GM23248 (cell line): ENCODE data around the gene BRCA1. TPM values are rescaled to one million over a fixed set of nuclear protein-coding genes. Genes with fewer than 3 reads are reported as not detected.
"Not testable (repeated sequence)": the region's sequence is repeated elsewhere in the genome, so short reads cannot be mapped to it uniquely, and the experiment has no call there.

Source experiments
- DNase-seq: peaks from one replicate; pipeline ENCODE4 v3.0.0-alpha.2; 2015
- H2AFZ ChIP-seq: fragments of 200-600 bp; sonication (generic); 2 replicates; pipeline ENCODE4 v1.6.1; 2016; ENCODE audit warnings: antibody characterized with exemption
- H3F3A ChIP-seq: fragments of 200-600 bp; sonication (generic); 2 replicates; pipeline ENCODE4 v1.6.1; 2016; ENCODE audit warnings: mild to moderate bottlenecking, antibody characterized with exemption, mixed run types; ENCODE audit not compliant: insufficient read depth
- H3K27ac ChIP-seq: fragments of 200-600 bp; sonication (generic); 2 replicates; pipeline ENCODE4 v1.5.1; 2016; ENCODE audit warnings: mild to moderate bottlenecking
- H3K27me3 ChIP-seq: fragments of 200-600 bp; sonication (generic); replicated peaks from 2 replicates; pipeline ENCODE4 v1.6.1; 2016; ENCODE audit warnings: mild to moderate bottlenecking; ENCODE audit not compliant: insufficient read depth
- H3K36me3 ChIP-seq: fragments of 200-600 bp; sonication (generic); 2 replicates; pipeline ENCODE4 v1.6.1; 2016; ENCODE audit warnings: low read depth, mild to moderate bottlenecking
- H3K4me1 ChIP-seq: fragments of 200-600 bp; sonication (generic); 2 replicates; pipeline ENCODE4 v1.6.1; 2016; ENCODE audit warnings: mild to moderate bottlenecking; ENCODE audit not compliant: insufficient read depth
- H3K4me2 ChIP-seq: fragments of 200-600 bp; sonication (generic); one replicate; pipeline ENCODE4 v1.6.1; 2016; ENCODE audit warnings: mild to moderate bottlenecking; ENCODE audit not compliant: unreplicated experiment
- H3K4me3 ChIP-seq: fragments of 200-600 bp; sonication (generic); 2 replicates; pipeline ENCODE4 v1.5.1; 2016; ENCODE audit warnings: mild to moderate bottlenecking
- H3K79me2 ChIP-seq: fragments of 200-600 bp; sonication (generic); 2 replicates; pipeline ENCODE4 v1.6.1; 2016; ENCODE audit warnings: mild to moderate bottlenecking; ENCODE audit not compliant: insufficient read depth
- H3K9ac ChIP-seq: fragments of 200-600 bp; sonication (generic); 2 replicates; pipeline ENCODE4 v1.6.1; 2016; ENCODE audit warnings: mild to moderate bottlenecking
- H3K9me2 ChIP-seq: fragments of 200-600 bp; sonication (generic); 2 replicates; pipeline ENCODE4 v1.6.1; 2016; ENCODE audit warnings: mixed run types, mild to moderate bottlenecking, moderate library complexity; ENCODE audit not compliant: insufficient read depth
- H3K9me3 ChIP-seq: fragments of 200-600 bp; sonication (generic); one replicate; pipeline ENCODE4 v1.6.1; 2017; ENCODE audit warnings: low read depth
- H4K20me1 ChIP-seq: fragments of 200-600 bp; sonication (generic); 2 replicates; pipeline ENCODE4 v1.6.0; 2016; ENCODE audit not compliant: insufficient read depth
- EZH2 ChIP-seq: fragments of 200-600 bp; sonication (generic); IDR thresholded peaks from 2 replicates; pipeline ENCODE4 v1.6.1; 2018; ENCODE audit warnings: antibody characterized with exemption, mild to moderate bottlenecking; ENCODE audit not compliant: insufficient read depth, poor library complexity, severe bottlenecking
- EZH2phosphoT487 ChIP-seq: fragments of 200-600 bp; sonication (generic); IDR thresholded peaks from 2 replicates; pipeline ENCODE4 v1.6.1; 2018; ENCODE audit warnings: antibody characterized with exemption, moderate library complexity, mild to moderate bottlenecking, low read depth; ENCODE audit not compliant: insufficient read depth
- WGBS, 2 experiments: methylation state at CpG; one replicate each; pipeline ENCODE4 v1.1.6; 2015 to 2017; ENCODE audit warnings: low lambda C conversion rate in 2 of 2, low coverage in 1 of 2; ENCODE audit errors: missing lambda C conversion rate in 2 of 2; 5-methylcytosine and 5-hydroxymethylcytosine counted together
- in situ Hi-C: fragments of 300-500 bp; cut with MboI; formaldehyde crosslinking; loops from 2 replicates; pipeline ENCODE4 v1.15.0; 2020
- polyA plus RNA-seq: library from polyadenylated mRNA; unstranded; fragments of >200 nt; fragmentation: Nextera tagmentation; extraction: Ambion mirVana; gene quantifications from 2 replicates; pipeline ENCODE4 v1.2.1, GENCODE V29; 2016
- total RNA-seq: library from RNA; depleted of rRNA; stranded (reverse); fragments of >200 nt; shearing (Covaris generic); gene quantifications from 2 replicates; pipeline ENCODE4 v1.2.3, GENCODE V29; 2014

Gene BRCA1
- total and polyA plus RNA-seq, 2 experiments from 2014 or later = 12.7 to 13.6 TPM

DNA sequence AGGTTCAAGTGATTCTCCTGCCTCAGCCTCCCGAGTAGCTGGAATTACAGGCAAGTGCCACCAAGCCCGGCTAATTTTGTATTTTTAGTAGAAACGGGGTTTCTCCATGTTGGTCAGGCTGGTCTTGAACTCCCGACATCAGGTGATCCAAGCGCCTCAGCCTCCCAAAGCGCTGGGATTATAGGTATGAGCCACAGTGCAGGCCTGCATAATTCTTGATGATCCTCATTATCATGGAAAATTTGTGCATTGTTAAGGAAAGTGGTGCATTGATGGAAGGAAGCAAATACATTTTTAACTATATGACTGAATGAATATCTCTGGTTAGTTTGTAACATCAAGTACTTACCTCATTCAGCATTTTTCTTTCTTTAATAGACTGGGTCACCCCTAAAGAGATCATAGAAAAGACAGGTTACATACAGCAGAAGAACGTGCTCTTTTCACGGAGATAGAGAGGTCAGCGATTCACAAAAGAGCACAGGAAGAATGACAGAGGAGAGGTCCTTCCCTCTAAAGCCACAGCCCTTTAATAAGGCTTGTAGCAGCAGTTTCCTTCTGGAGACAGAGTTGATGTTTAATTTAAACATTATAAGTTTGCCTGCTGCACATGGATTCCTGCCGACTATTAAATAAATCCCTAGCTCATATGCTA is 62.1 kb downstream of the BRCA1 start:
- no peaks in the 10 kb centered on the region for H4K20me1 ChIP-seq
- no peaks in the 10 kb centered on the region for H3K9me3 ChIP-seq
- H3K9ac ChIP-seq = no peak overlapping the region
- TF ChIP-seq EZH2 (no peak), EZH2phosphoT487 (no peak)
- no peaks in the 10 kb centered on the region for H3K27me3 ChIP-seq
- H3K27ac ChIP-seq = no peak overlapping the region
- H3F3A ChIP-seq = no peaks in the 10 kb centered on the region
- no peaks in the 10 kb centered on the region for H3K36me3 ChIP-seq
- no peaks in the 10 kb centered on the region for H3K79me2 ChIP-seq
- DNase-seq = no peak
- 90 to 95% methylated on average over 10 of the region's 10 CpGs for WGBS, 2 experiments
- no peaks in the 10 kb centered on the region for H3K9me2 ChIP-seq
- in situ Hi-C loops = no loop called here
- H3K4me1 ChIP-seq = no peaks in the 10 kb centered on the region
- no peak overlapping the region for H3K4me2 ChIP-seq
- no peak overlapping the region for H3K4me3 ChIP-seq
- H2AFZ ChIP-seq = no peak overlapping the region

DNA sequence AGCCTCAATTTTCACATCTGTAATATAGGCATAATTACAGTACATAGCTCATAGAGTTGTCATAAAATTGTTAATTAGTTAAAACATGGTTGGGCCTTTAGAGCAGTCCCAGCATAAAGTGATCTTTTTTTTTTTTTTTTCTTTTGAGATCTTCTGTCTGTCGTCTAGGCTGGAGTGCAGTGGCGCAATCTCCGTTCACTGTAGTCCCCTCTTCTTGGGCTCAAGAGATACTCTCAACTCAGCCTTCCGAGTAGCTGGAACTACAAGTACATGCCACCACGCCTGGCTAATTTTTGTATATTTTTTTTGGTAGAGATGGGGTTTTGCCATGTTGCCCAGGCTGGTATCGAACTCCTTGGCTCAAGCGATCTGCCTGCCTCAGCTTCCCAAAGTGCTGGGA is 69.1 kb downstream of the BRCA1 start:
- H3K4me3 ChIP-seq = no peak overlapping the region
- in situ Hi-C loops = no loop called here
- no peak overlapping the region for H3K27ac ChIP-seq
- DNase-seq = no peak
- peaks cover 3% of the 10 kb centered on the region; the same call in 1 of the 2 replicates for H3K36me3 ChIP-seq
- no peak overlapping the region for H2AFZ ChIP-seq
- H3K27me3 ChIP-seq = no peaks in the 10 kb centered on the region
- no peaks in the 10 kb centered on the region for H3F3A ChIP-seq
- no peak overlapping the region for H3K9ac ChIP-seq
- no peak overlapping the region for H3K4me2 ChIP-seq
- WGBS, 2 experiments = 97 to 98% methylated on average over 7 of the region's 7 CpGs
- no peaks in the 10 kb centered on the region for H3K9me2 ChIP-seq
- H3K79me2 ChIP-seq = no peaks in the 10 kb centered on the region
- H4K20me1 ChIP-seq = no peaks in the 10 kb centered on the region
- no peaks in the 10 kb centered on the region for H3K4me1 ChIP-seq
- H3K9me3 ChIP-seq = no peaks in the 10 kb centered on the region
- TF ChIP-seq EZH2phosphoT487 (no peak), EZH2 (no peak)

DNA sequence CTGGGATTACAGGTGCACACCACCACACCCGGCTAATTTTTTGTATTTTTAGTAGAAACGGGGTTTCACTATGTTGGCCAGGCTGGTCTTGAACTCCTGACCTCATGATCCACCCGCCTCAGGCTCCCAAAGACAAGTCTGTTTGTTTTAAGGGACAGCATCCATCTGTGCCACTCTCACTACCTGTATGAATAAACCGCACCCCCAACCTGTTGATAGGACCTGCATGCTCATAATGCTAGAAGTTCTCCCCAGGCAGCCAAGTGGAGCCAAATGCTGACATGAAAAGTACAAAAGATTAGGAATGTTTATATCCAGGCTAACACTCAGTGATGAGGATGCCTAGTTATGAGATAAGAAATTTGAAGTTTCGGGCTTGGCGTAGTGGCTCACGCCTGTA is 72.2 kb downstream of the BRCA1 start:
- H3K4me1 ChIP-seq, DNase-seq, H2AFZ ChIP-seq, H3K4me2 ChIP-seq, H3K9me3 ChIP-seq, H3K4me3 ChIP-seq, H3K9me2 ChIP-seq, H3K36me3 ChIP-seq, H3K27me3 ChIP-seq, H3K27ac ChIP-seq, H3F3A ChIP-seq, H4K20me1 ChIP-seq, H3K9ac ChIP-seq, in situ Hi-C loops, H3K79me2 ChIP-seq: not testable (repeated sequence)
- 85 to 89% methylated on average over 7 of the region's 7 CpGs for WGBS, 2 experiments

DNA sequence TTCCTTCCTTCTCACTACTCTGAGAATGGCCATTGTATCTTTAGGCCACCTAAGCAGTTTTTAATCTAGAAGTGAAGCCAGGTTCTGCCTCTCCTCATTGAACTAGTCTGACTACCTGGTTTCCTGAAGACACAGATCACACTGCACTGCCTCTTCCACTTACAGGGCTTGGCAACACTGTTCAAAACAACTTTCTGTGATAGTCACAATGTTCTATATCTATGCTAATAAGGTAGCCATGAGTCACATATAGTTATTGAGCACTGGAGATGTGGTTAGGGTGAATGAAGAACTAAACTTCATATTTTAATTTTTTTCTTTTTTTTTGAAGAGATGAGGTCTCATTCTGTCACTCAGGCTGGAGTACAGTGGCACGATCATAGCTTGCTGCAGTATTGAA is 73.2 kb downstream of the BRCA1 start:
- no peak overlapping the region for H3K4me3 ChIP-seq
- H3K27ac ChIP-seq = no peak overlapping the region
- DNase-seq = no peak
- H3F3A ChIP-seq = no peaks in the 10 kb centered on the region
- TF ChIP-seq EZH2phosphoT487 (no peak), EZH2 (no peak)
- 89 to 100% methylated on average over 1 of the region's 1 CpG for WGBS, 2 experiments
- H4K20me1 ChIP-seq = no peaks in the 10 kb centered on the region
- H3K9me3 ChIP-seq = no peaks in the 10 kb centered on the region
- no peak overlapping the region for H3K9ac ChIP-seq
- H3K4me2 ChIP-seq = no peak overlapping the region
- H3K36me3 ChIP-seq = peaks cover 3% of the 10 kb centered on the region; the same call in 1 of the 2 replicates
- no peaks in the 10 kb centered on the region for H3K27me3 ChIP-seq
- no peaks in the 10 kb centered on the region for H3K79me2 ChIP-seq
- no peaks in the 10 kb centered on the region for H3K4me1 ChIP-seq
- in situ Hi-C loops = no loop called here
- no peak overlapping the region for H2AFZ ChIP-seq
- no peaks in the 10 kb centered on the region for H3K9me2 ChIP-seq

DNA sequence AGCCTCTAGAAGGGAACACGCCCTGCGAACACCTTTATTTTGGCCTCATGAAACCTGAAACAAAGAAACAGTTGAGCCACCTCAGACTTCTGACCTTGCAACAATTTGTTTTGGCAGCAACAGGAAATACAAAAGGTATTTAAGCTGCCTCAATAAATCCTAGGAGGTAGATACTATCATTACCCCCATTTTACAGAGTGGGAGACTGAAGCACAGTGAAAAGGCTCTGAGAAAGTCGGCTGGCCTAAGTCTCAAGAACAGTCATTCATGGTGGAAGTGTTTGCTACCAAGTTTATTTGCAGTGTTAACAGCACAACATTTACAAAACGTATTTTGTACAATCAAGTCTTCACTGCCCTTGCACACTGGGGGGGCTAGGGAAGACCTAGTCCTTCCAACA is 81.1 kb downstream of the BRCA1 start:
- in situ Hi-C loops = loop anchor here (25.0 kb wide), 1 partner anchor 268 kb away; no protein-coding TSS in a partner anchor
- Histone ChIP-seq H3K79me2 (no peaks in the 10 kb centered on the region), H3K27me3 (no peaks in the 10 kb centered on the region), H3K9me2 (no peaks in the 10 kb centered on the region), H3K9me3 (no peaks in the 10 kb centered on the region), H3K27ac (no peak overlapping the region), H3K4me3 (no peak overlapping the region), H3F3A (no peaks in the 10 kb centered on the region), H4K20me1 (no peaks in the 10 kb centered on the region), H3K9ac (no peak overlapping the region), H3K4me2 (no peak overlapping the region), H2AFZ (no peak overlapping the region), H3K36me3 (no peaks in the 10 kb centered on the region), H3K4me1 (0 out of 2 replicates have a peak, but pooled peaks cover 3% of the 10 kb centered on the region)
- TF ChIP-seq EZH2 = no peak
- TF ChIP-seq EZH2phosphoT487 = no peak
- WGBS, 2 experiments = 94% methylated on average over 4 of the region's 4 CpGs
- DNase-seq = no peak
